K562 (cell line): Measurements from ENCODE around the gene TFDP1. TPM values are rescaled to one million over a fixed set of nuclear protein-coding genes. Genes with fewer than 3 reads are reported as not detected.

ENCODE experiments used
- ATAC-seq: fragments of 200-7000 bp; cut with Tn5 transposase; 3 replicates; pipeline ENCODE4 v1.9.1; 2020; ENCODE audit warnings: moderate library complexity
- BruUV-seq: library from RNA; stranded (reverse); fragments of 400-500 nt; replicated peaks from 2 replicates; lab custom pipeline; 2021; lab: Mats Ljungman, UMichigan
- CTCF ChIA-PET: fragments of 300-600 bp; formaldehyde crosslinking; extraction: SDS; loops from one replicate; lab custom pipeline; 2021; ENCODE audit warnings: low intra/inter-chr PET ratio; lab: Yijun Ruan, JAX
- POLR2A ChIA-PET: fragments of 300-600, 350-650 bp; sonication (Branson Sonifier 250); formaldehyde crosslinking; extraction: SDS; loops from one replicate; lab custom pipeline; 2021; ENCODE audit warnings: antibody characterized with exemption, inconsistent platforms; lab: Yijun Ruan, JAX
- DNase-seq, 4 experiments: peaks; one replicate each; pipeline versions ENCODE4 v3.0.0 to v3.0.0-alpha.2; 2011 to 2018; ENCODE audit warnings: low spot score in 3 of 4, mixed read lengths in 3 of 4; ENCODE audit errors: extremely low read depth in 1 of 4
- FAIRE-seq: peaks from 2 replicates; lab custom pipeline; 2011; peaks lifted over from hg19 to GRCh38; lab: Jason Lieb, UNC
- H2AFZ ChIP-seq: 2 replicates; pipeline ENCODE4 v1.6.0; 2011; ENCODE audit warnings: low read depth, low read length, control low read depth, inconsistent platforms
- H3K27ac ChIP-seq: fragments of 200-600 bp; 3 replicates; pipeline ENCODE4 v1.8.0; 2011; ENCODE audit warnings: low read depth, mild to moderate bottlenecking, control low read depth, inconsistent platforms, low read length, moderate library complexity, mixed read lengths; ENCODE audit errors: extremely low read depth
- H3K27me3 ChIP-seq, 2 experiments: fragments of 300-600 bp in 1 of 2; 2 replicates in 1 of 2; 3 replicates in 1 of 2; pipeline versions ENCODE4 v1.6.0 to v1.8.0; 2011; ENCODE audit warnings: inconsistent platforms in 2 of 2, low read length in 2 of 2, mild to moderate bottlenecking in 1 of 2, mixed read lengths in 1 of 2, moderate library complexity in 1 of 2; ENCODE audit not compliant: control insufficient read depth in 2 of 2, insufficient read depth in 2 of 2
- H3K36me3 ChIP-seq: fragments of 300-600 bp; 3 replicates; pipeline ENCODE4 v1.8.0; 2011; ENCODE audit warnings: mild to moderate bottlenecking, low read length, inconsistent platforms; ENCODE audit not compliant: control insufficient read depth, insufficient read depth
- H3K4me1 ChIP-seq, 2 experiments: fragments of 200-600 bp in 1 of 2; replicated peaks in 1 of 2; 2 replicates in 1 of 2; 3 replicates in 1 of 2; pipeline versions ENCODE4 v1.5.1 to v1.8.0; 2011; ENCODE audit warnings: inconsistent platforms in 2 of 2, low read length in 2 of 2, mild to moderate bottlenecking in 1 of 2, mixed read lengths in 1 of 2, moderate library complexity in 1 of 2; ENCODE audit not compliant: control insufficient read depth in 2 of 2, insufficient read depth in 2 of 2
- H3K4me2 ChIP-seq: 2 replicates; pipeline ENCODE4 v1.6.1; 2011; ENCODE audit warnings: low read length, control low read depth, inconsistent platforms, mixed read lengths; ENCODE audit not compliant: insufficient read depth
- H3K4me3 ChIP-seq: fragments of 200-600 bp; sonication (generic), shearing (Covaris generic); 2 replicates; pipeline ENCODE4 v1.5.1; 2016; ENCODE audit warnings: control low read depth, inconsistent platforms
- H3K79me2 ChIP-seq: fragments of 200-600 bp; 3 replicates; pipeline ENCODE4 v1.8.0; 2011; ENCODE audit warnings: low read length, inconsistent platforms; ENCODE audit not compliant: control insufficient read depth, insufficient read depth
- H3K9ac ChIP-seq, 2 experiments: 2 replicates each; pipeline versions ENCODE4 v1.6.0 to v1.6.1; 2011; ENCODE audit warnings: low read depth in 2 of 2, low read length in 2 of 2, control low read depth in 1 of 2, inconsistent platforms in 1 of 2, mild to moderate bottlenecking in 1 of 2, mixed read lengths in 1 of 2; ENCODE audit not compliant: insufficient read depth in 1 of 2
- H3K9me1 ChIP-seq: one replicate; pipeline ENCODE4 v1.6.0; 2011; ENCODE audit warnings: inconsistent platforms, mild to moderate bottlenecking, low read length, moderate library complexity; ENCODE audit not compliant: control insufficient read depth, insufficient read depth
- H3K9me3 ChIP-seq: replicated peaks from 2 replicates; pipeline ENCODE4 v1.5.1; 2011; ENCODE audit warnings: low read depth, low read length, inconsistent platforms; ENCODE audit not compliant: control insufficient read depth, insufficient read depth
- H4K20me1 ChIP-seq: replicated peaks from 2 replicates; pipeline ENCODE4 v1.6.1; 2011; ENCODE audit warnings: low read length, inconsistent platforms, mixed read lengths; ENCODE audit not compliant: control insufficient read depth, insufficient read depth
- CBFB ChIP-seq: sonication (generic); formaldehyde crosslinking; IDR thresholded peaks from 2 replicates; pipeline ENCODE4 v1.4.0; 2020; ENCODE audit warnings: mild to moderate bottlenecking, missing genetic modification reagents
- DIDO1 ChIP-seq: fragments of 450-650 bp; IDR thresholded peaks from 2 replicates; pipeline ENCODE4 v1.6.1; 2016; ENCODE audit warnings: low read depth, missing biosample characterization, missing genetic modification characterization
- FOSL1 ChIP-seq: fragments of 200-800 bp; sonication (Bioruptor generic); conservative IDR thresholded peaks from 2 replicates; pipeline ENCODE4 v1.6.1; 2016; ENCODE audit warnings: missing genetic modification characterization, missing compliant biosample characterization
- PPARD ChIP-seq: fragments of 250-450 bp; sonication (Bioruptor Pico); IDR thresholded peaks from 2 replicates; pipeline ENCODE4 v1.8.0; 2022; ENCODE audit warnings: inconsistent platforms, mild to moderate bottlenecking, moderate library complexity
- SAP30 ChIP-seq: fragments of 200-600 bp; sonication (generic); IDR thresholded peaks from 2 replicates; pipeline ENCODE4 v1.6.1; 2012; ENCODE audit warnings: borderline replicate concordance, low read depth, mild to moderate bottlenecking, moderate library complexity, low read length, control low read depth, inconsistent platforms; ENCODE audit not compliant: insufficient read depth, poor library complexity, severe bottlenecking
- SMARCE1 ChIP-seq: fragments of 450-650 bp; IDR thresholded peaks from 2 replicates; pipeline ENCODE4 v1.7.1; 2016; ENCODE audit warnings: mild to moderate bottlenecking
- TAL1 ChIP-seq: fragments of 450-650 bp; IDR thresholded peaks from 2 replicates; pipeline ENCODE4 v1.6.1; 2016; ENCODE audit warnings: mild to moderate bottlenecking
- TCF7 ChIP-seq: sonication (generic); IDR thresholded peaks from 2 replicates; pipeline ENCODE4 v1.6.1; 2016; ENCODE audit warnings: antibody characterized with exemption, borderline replicate concordance
- ZKSCAN3 ChIP-seq: fragments of 250-450 bp; sonication (Bioruptor Pico); IDR thresholded peaks from 2 replicates; pipeline ENCODE4 v1.4.0; 2020
- WGBS: fragments of 100-300 bp; shearing (Covaris generic); methylation state at CpG from one replicate; pipeline ENCODE4 v1.1.6; 2016; ENCODE audit warnings: low coverage, mixed read lengths; ENCODE audit not compliant: insufficient coverage; ENCODE audit errors: missing lambda C conversion rate; 5-methylcytosine and 5-hydroxymethylcytosine counted together
- in situ Hi-C: fragments of 300-500 bp; cut with MboI; formaldehyde crosslinking; loops from 4 replicates; pipeline ENCODE4 v1.15.0; 2018; ENCODE audit warnings: inconsistent platforms, mixed read lengths
- intact Hi-C: fragments of 100-400 bp; cut with micrococcal nuclease; formaldehyde crosslinking; loops from 2 replicates; pipeline ENCODE4 v1.14.2; 2022
- polyA plus RNA-seq, 8 experiments: library from polyadenylated mRNA; depleted of rRNA in 4 of 8; stranded (reverse) in 5 of 8; unstranded in 3 of 8; fragments of >200 nt; fragmentation: Nextera tagmentation in 2 of 8; fragmentation: Illumina TruSeq in 1 of 8; extraction: Ambion mirVana in 2 of 8; extraction: Trizol in 1 of 8; gene quantifications; 2 replicates each; pipeline versions ENCODE4 v1.2.1 to v1.2.3, GENCODE V29; 2011 to 2014; ENCODE audit warnings: inconsistent platforms in 1 of 8, missing spikeins in 1 of 8
- total RNA-seq, 7 experiments: library from RNA; depleted of rRNA in 6 of 7; stranded (reverse); fragments of >200 nt in 6 of 7; fragmentation: Illumina TruSeq in 2 of 7; extraction: Trizol in 2 of 7; gene quantifications; 2 replicates each; pipeline versions ENCODE4 v1.2.1 to v1.2.3, GENCODE V29; 2011 to 2021; ENCODE audit warnings: low replicate concordance in 1 of 7
- TF ChIP-seq, protein P1 (sequence below): IDR thresholded peaks from 3 replicates; pipeline ENCODE4 v1.6.1; 2011; ENCODE audit warnings: borderline replicate concordance, mild to moderate bottlenecking; ENCODE audit not compliant: insufficient read length, insufficient read depth
- TF ChIP-seq, protein P2 (sequence below): fragments of 450-650 bp; IDR thresholded peaks from 2 replicates; pipeline ENCODE4 v1.7.0; 2016; ENCODE audit warnings: borderline replicate concordance
- TF ChIP-seq, protein P3 (sequence below): fragments of 450-650 bp; IDR thresholded peaks from 2 replicates; pipeline ENCODE4 v1.6.1; 2016; ENCODE audit warnings: low read depth, mild to moderate bottlenecking, moderate library complexity

Gene TFDP1
- total and polyA plus RNA-seq, 9 of the 15 experiments (the other 6 are each of a cell fraction or from before 2014, with no cell fraction given): 33.8 to 145 (median 69.1) TPM

DNA sequence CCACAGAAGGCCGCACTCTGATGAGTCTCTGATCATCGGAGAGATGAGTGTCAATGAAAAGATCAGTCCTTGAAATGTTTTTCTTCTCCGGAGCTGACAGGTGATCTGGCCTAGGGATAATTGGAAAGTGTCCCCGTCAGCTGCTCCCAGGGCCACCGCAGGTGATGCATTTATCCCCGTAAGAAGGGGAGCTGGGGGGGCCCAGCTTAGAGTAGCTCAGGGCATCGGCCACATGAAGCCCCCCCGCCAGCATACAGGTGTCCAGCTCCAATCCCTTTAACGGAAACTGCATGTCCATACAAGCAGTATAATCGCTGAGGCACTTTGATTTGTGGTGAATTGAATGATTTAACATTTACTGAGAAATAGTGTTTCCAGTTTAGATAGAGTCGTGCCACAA lies 45.7 kb downstream of the TFDP1 start:
- H3K9ac ChIP-seq: no peak overlapping the region
- in situ Hi-C loops: no loop called here
- WGBS: 99% methylated on average over 8 of the region's 11 CpGs
- TF ChIP-seq DIDO1 (no peak), FOSL1 (no peak), PPARD (CRISPR knock-in tag) (no peak), SMARCE1 (no peak), TAL1 (no peak), SAP30 (no peak), CBFB (CRISPR knock-in tag) (no peak), ZKSCAN3 (CRISPR knock-in tag) (no peak), TCF7 (no peak)
- TF ChIP-seq, protein P1, sequence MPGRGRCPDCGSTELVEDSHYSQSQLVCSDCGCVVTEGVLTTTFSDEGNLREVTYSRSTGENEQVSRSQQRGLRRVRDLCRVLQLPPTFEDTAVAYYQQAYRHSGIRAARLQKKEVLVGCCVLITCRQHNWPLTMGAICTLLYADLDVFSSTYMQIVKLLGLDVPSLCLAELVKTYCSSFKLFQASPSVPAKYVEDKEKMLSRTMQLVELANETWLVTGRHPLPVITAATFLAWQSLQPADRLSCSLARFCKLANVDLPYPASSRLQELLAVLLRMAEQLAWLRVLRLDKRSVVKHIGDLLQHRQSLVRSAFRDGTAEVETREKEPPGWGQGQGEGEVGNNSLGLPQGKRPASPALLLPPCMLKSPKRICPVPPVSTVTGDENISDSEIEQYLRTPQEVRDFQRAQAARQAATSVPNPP: no peak
- TF ChIP-seq, protein P2, sequence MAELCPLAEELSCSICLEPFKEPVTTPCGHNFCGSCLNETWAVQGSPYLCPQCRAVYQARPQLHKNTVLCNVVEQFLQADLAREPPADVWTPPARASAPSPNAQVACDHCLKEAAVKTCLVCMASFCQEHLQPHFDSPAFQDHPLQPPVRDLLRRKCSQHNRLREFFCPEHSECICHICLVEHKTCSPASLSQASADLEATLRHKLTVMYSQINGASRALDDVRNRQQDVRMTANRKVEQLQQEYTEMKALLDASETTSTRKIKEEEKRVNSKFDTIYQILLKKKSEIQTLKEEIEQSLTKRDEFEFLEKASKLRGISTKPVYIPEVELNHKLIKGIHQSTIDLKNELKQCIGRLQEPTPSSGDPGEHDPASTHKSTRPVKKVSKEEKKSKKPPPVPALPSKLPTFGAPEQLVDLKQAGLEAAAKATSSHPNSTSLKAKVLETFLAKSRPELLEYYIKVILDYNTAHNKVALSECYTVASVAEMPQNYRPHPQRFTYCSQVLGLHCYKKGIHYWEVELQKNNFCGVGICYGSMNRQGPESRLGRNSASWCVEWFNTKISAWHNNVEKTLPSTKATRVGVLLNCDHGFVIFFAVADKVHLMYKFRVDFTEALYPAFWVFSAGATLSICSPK: no peak
- TF ChIP-seq, protein P3, sequence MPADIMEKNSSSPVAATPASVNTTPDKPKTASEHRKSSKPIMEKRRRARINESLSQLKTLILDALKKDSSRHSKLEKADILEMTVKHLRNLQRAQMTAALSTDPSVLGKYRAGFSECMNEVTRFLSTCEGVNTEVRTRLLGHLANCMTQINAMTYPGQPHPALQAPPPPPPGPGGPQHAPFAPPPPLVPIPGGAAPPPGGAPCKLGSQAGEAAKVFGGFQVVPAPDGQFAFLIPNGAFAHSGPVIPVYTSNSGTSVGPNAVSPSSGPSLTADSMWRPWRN: no peak
- no peaks in the 10 kb centered on the region for H3K27me3 ChIP-seq
- H3K4me3 ChIP-seq: no peak overlapping the region
- H3K27ac ChIP-seq: no peak overlapping the region
- H3K9me3 ChIP-seq: no peaks in the 10 kb centered on the region
- no peak for DNase-seq
- ChIA-PET POLR2A (no interaction called here), CTCF (no interaction called here)
- intact Hi-C loops: no loop called here
- H3K9me1 ChIP-seq: no peaks in the 10 kb centered on the region
- FAIRE-seq: no peak
- ATAC-seq: no peak
- H3K4me2 ChIP-seq: no peak overlapping the region
- H3K79me2 ChIP-seq: peaks cover 45% of the 10 kb centered on the region
- BruUV-seq: no TSS peak
- no peak overlapping the region for H2AFZ ChIP-seq
- H3K4me1 ChIP-seq: no peaks in the 10 kb centered on the region
- H3K36me3 ChIP-seq: peaks cover 92% of the 10 kb centered on the region; the same call in 2 of the 3 replicates
- no peaks in the 10 kb centered on the region for H4K20me1 ChIP-seq
